ENCODE results near the gene RRBP1.
A peak's percentile ranks its signal among the peaks of the same experiment; 100 is the strongest.

Gene RRBP1

GRCh38 chr20:17663040-17663399, 19.0 kb downstream of the RRBP1 start:
- Histone ChIP-seq H3K79me2 (ENCODE audit: control insufficient read depth, insufficient read depth, low read length) (peaks cover 73% of the 10 kb centered on the region), H2BK120ac (ENCODE audit: low read depth, low read length) (no peak overlapping the region), H3K23ac (ENCODE audit: low read length) (no peak overlapping the region), H3K27me3 (ENCODE audit: insufficient read depth, low read length, poor library complexity) (no peaks in the 10 kb centered on the region), H4K5ac (ENCODE audit: low read length) (no peak overlapping the region), H3K4ac (ENCODE audit: low read depth, low read length) (no peak overlapping the region), H3K9ac (ENCODE audit: low read length) (peak overlapping the region; percentile 21), H3K18ac (ENCODE audit: low read length) (peak overlapping the region; percentile 39), H3K4me3 (ENCODE audit: low read length) (no peak overlapping the region), H2AK5ac (ENCODE audit: low read length) (peak overlapping the region; percentile 62), H2BK15ac (replicated peaks; ENCODE audit: low read depth) (no peak overlapping the region), H3K36me3 (ENCODE audit: control insufficient read depth, insufficient read depth, low read length) (peaks cover 5% of the 10 kb centered on the region), H3K56ac (ENCODE audit: low read length) (peak overlapping the region; percentile 37), H3K4me1 (ENCODE audit: control insufficient read depth, low read depth, low read length) (peaks cover 18% of the 10 kb centered on the region), H3K79me1 (ENCODE audit: low read length) (peaks cover 22% of the 10 kb centered on the region), H2BK5ac (ENCODE audit: low read length) (peak overlapping the region; percentile 59), H3K27ac (ENCODE audit: low read depth, low read length) (no peak overlapping the region), H3K4me2 (ENCODE audit: low read length) (no peak overlapping the region), H4K8ac (ENCODE audit: low read depth, low read length) (no peak overlapping the region)
- no CpG with 5 or more reads among the region's 13 CpGs for WGBS (ENCODE audit: extremely low coverage, insufficient coverage, low lambda C conversion rate)
- DNase-seq = no peak

- Histone ChIP-seq H3K79me1 (ENCODE audit: low read length) (peaks cover 25% of the 10 kb centered on the region), H3K4ac (ENCODE audit: low read depth, low read length) (no peak overlapping the region), H3K4me3 (ENCODE audit: low read length) (no peak overlapping the region), H3K4me2 (ENCODE audit: low read length) (no peak overlapping the region), H2BK120ac (ENCODE audit: low read depth, low read length) (no peak overlapping the region), H3K79me2 (ENCODE audit: control insufficient read depth, insufficient read depth, low read length) (peaks cover 75% of the 10 kb centered on the region), H2BK15ac (replicated peaks; ENCODE audit: low read depth) (no peak overlapping the region), H4K8ac (ENCODE audit: low read depth, low read length) (no peak overlapping the region), H2BK5ac (ENCODE audit: low read length) (no peak overlapping the region), H3K36me3 (ENCODE audit: control insufficient read depth, insufficient read depth, low read length) (peaks cover 6% of the 10 kb centered on the region), H3K27ac (ENCODE audit: low read depth, low read length) (no peak overlapping the region), H3K4me1 (ENCODE audit: control insufficient read depth, low read depth, low read length) (peaks cover 18% of the 10 kb centered on the region), H3K18ac (ENCODE audit: low read length) (peak overlapping the region; percentile 43), H3K23ac (ENCODE audit: low read length) (no peak overlapping the region), H4K5ac (ENCODE audit: low read length) (no peak overlapping the region), H2AK5ac (ENCODE audit: low read length) (no peak overlapping the region), H3K9ac (ENCODE audit: low read length) (no peak overlapping the region), H3K56ac (ENCODE audit: low read length) (peak overlapping the region; percentile 8), H3K27me3 (ENCODE audit: insufficient read depth, low read length, poor library complexity) (no peaks in the 10 kb centered on the region)
- WGBS (ENCODE audit: extremely low coverage, insufficient coverage, low lambda C conversion rate) = no CpG with 5 or more reads among the region's 10 CpGs
- DNase-seq = peak; percentile 33
These were observed 19.6 kb downstream of the RRBP1 start for GRCh38 chr20:17662333-17663039.

GRCh38 chr20:17661121-17661744, 20.8 kb downstream of the RRBP1 start:
- H3K9ac ChIP-seq (ENCODE audit: low read length) = no peak overlapping the region
- no peak overlapping the region for H4K8ac ChIP-seq (ENCODE audit: low read depth, low read length)
- H2BK120ac ChIP-seq (ENCODE audit: low read depth, low read length) = no peak overlapping the region
- H2BK15ac ChIP-seq (replicated peaks; ENCODE audit: low read depth) = no peak overlapping the region
- DNase-seq = no peak
- H2BK5ac ChIP-seq (ENCODE audit: low read length) = no peak overlapping the region
- no peak overlapping the region for H3K56ac ChIP-seq (ENCODE audit: low read length)
- H3K27ac ChIP-seq (ENCODE audit: low read depth, low read length) = no peak overlapping the region
- no peak overlapping the region for H4K5ac ChIP-seq (ENCODE audit: low read length)
- H3K79me2 ChIP-seq (ENCODE audit: control insufficient read depth, insufficient read depth, low read length) = peaks cover 77% of the 10 kb centered on the region
- no peak overlapping the region for H3K4me3 ChIP-seq (ENCODE audit: low read length)
- no peak overlapping the region for H2AK5ac ChIP-seq (ENCODE audit: low read length)
- peaks cover 6% of the 10 kb centered on the region for H3K36me3 ChIP-seq (ENCODE audit: control insufficient read depth, insufficient read depth, low read length)
- peaks cover 25% of the 10 kb centered on the region for H3K79me1 ChIP-seq (ENCODE audit: low read length)
- H3K4me1 ChIP-seq (ENCODE audit: control insufficient read depth, low read depth, low read length) = peaks cover 18% of the 10 kb centered on the region
- no peak overlapping the region for H3K4me2 ChIP-seq (ENCODE audit: low read length)
- H3K27me3 ChIP-seq (ENCODE audit: insufficient read depth, low read length, poor library complexity) = no peaks in the 10 kb centered on the region
- WGBS (ENCODE audit: extremely low coverage, insufficient coverage, low lambda C conversion rate) = no CpG with 5 or more reads among the region's 5 CpGs
- H3K4ac ChIP-seq (ENCODE audit: low read depth, low read length) = no peak overlapping the region
- no peak overlapping the region for H3K18ac ChIP-seq (ENCODE audit: low read length)
- no peak overlapping the region for H3K23ac ChIP-seq (ENCODE audit: low read length)

- Histone ChIP-seq H3K56ac (ENCODE audit: low read length) (no peak overlapping the region), H3K18ac (ENCODE audit: low read length) (no peak overlapping the region), H3K4me3 (ENCODE audit: low read length) (no peak overlapping the region), H3K27ac (ENCODE audit: low read depth, low read length) (no peak overlapping the region), H3K27me3 (ENCODE audit: insufficient read depth, low read length, poor library complexity) (no peaks in the 10 kb centered on the region), H3K36me3 (ENCODE audit: control insufficient read depth, insufficient read depth, low read length) (peaks cover 6% of the 10 kb centered on the region), H3K23ac (ENCODE audit: low read length) (no peak overlapping the region), H2BK5ac (ENCODE audit: low read length) (no peak overlapping the region), H2BK120ac (ENCODE audit: low read depth, low read length) (no peak overlapping the region), H3K79me2 (ENCODE audit: control insufficient read depth, insufficient read depth, low read length) (peaks cover 75% of the 10 kb centered on the region), H3K9ac (ENCODE audit: low read length) (no peak overlapping the region), H2BK15ac (replicated peaks; ENCODE audit: low read depth) (no peak overlapping the region), H3K4me1 (ENCODE audit: control insufficient read depth, low read depth, low read length) (peaks cover 15% of the 10 kb centered on the region), H3K4ac (ENCODE audit: low read depth, low read length) (no peak overlapping the region), H4K5ac (ENCODE audit: low read length) (no peak overlapping the region), H3K79me1 (ENCODE audit: low read length) (peaks cover 25% of the 10 kb centered on the region), H4K8ac (ENCODE audit: low read depth, low read length) (no peak overlapping the region), H3K4me2 (ENCODE audit: low read length) (no peak overlapping the region), H2AK5ac (ENCODE audit: low read length) (no peak overlapping the region)
- WGBS (ENCODE audit: extremely low coverage, insufficient coverage, low lambda C conversion rate) = no CpG with 5 or more reads among the region's 6 CpGs
- no peak for DNase-seq
These were observed 21.4 kb downstream of the RRBP1 start for GRCh38 chr20:17660667-17661066.

- Histone ChIP-seq H4K8ac (ENCODE audit: low read depth, low read length) (no peak overlapping the region), H3K4ac (ENCODE audit: low read depth, low read length) (no peak overlapping the region), H4K5ac (ENCODE audit: low read length) (no peak overlapping the region), H3K9ac (ENCODE audit: low read length) (no peak overlapping the region), H3K4me1 (ENCODE audit: control insufficient read depth, low read depth, low read length) (peaks cover 16% of the 10 kb centered on the region), H3K18ac (ENCODE audit: low read length) (no peak overlapping the region), H3K4me3 (ENCODE audit: low read length) (no peak overlapping the region), H3K36me3 (ENCODE audit: control insufficient read depth, insufficient read depth, low read length) (peaks cover 6% of the 10 kb centered on the region), H3K79me2 (ENCODE audit: control insufficient read depth, insufficient read depth, low read length) (peaks cover 68% of the 10 kb centered on the region), H3K27ac (ENCODE audit: low read depth, low read length) (no peak overlapping the region), H3K4me2 (ENCODE audit: low read length) (no peak overlapping the region), H2AK5ac (ENCODE audit: low read length) (no peak overlapping the region), H3K27me3 (ENCODE audit: insufficient read depth, low read length, poor library complexity) (no peaks in the 10 kb centered on the region), H2BK15ac (replicated peaks; ENCODE audit: low read depth) (no peak overlapping the region), H2BK5ac (ENCODE audit: low read length) (no peak overlapping the region), H3K23ac (ENCODE audit: low read length) (no peak overlapping the region), H2BK120ac (ENCODE audit: low read depth, low read length) (no peak overlapping the region), H3K56ac (ENCODE audit: low read length) (no peak overlapping the region), H3K79me1 (ENCODE audit: low read length) (peaks cover 25% of the 10 kb centered on the region)
- no peak for DNase-seq
- WGBS (ENCODE audit: extremely low coverage, insufficient coverage, low lambda C conversion rate) = no CpG with 5 or more reads among the region's 5 CpGs
These were observed 22.2 kb downstream of the RRBP1 start for GRCh38 chr20:17659801-17660200.
